ENCODE data around the gene RNF169. TPM values are rescaled to one million over a fixed set of nuclear protein-coding genes. Genes with fewer than 3 reads are reported as not detected.

Gene RNF169
- total and polyA plus RNA-seq, 4 donors = 4.4 to 34.8 (median 12.7) TPM

GRCh38 chr11:74806267-74806666 is 57.6 kb downstream of the RNF169 start:
- ATAC-seq (ENCODE audit: insufficient read depth, low FRiP score) = no peak
- peaks cover 0 to 17% (median 9%) of the 10 kb centered on the region in 5 donors for H3K4me1 ChIP-seq (ENCODE audit: control insufficient read depth in 5 of 5, insufficient read depth in 5 of 5, low read length in 5 of 5)
- 75 to 82% methylated on average over 3 of the region's 3 CpGs for WGBS, 2 donors

GRCh38 chr11:74809801-74810200 is 61.2 kb downstream of the RNF169 start:
- ATAC-seq (ENCODE audit: insufficient read depth, low FRiP score) = no peak

More at GRCh38 chr11:74806267-74806666, 57.6 kb downstream of the RNF169 start:
- H3K36me3 ChIP-seq (ENCODE audit: control insufficient read depth in 4 of 4, insufficient read depth in 4 of 4, low read length in 4 of 4) = peaks cover 0 to 3% (median 0%) of the 10 kb centered on the region in 4 donors
- no peak overlapping the region for H3K9ac ChIP-seq (ENCODE audit: insufficient read depth in 1 of 2, low read length in 2 of 2)
- no peaks in the 10 kb centered on the region for H3K9me3 ChIP-seq (ENCODE audit: control insufficient read depth in 4 of 4, insufficient read depth in 3 of 4, low read length in 3 of 4)
- no peaks in the 10 kb centered on the region for H3K27me3 ChIP-seq (ENCODE audit: control insufficient read depth in 3 of 3, insufficient read depth in 3 of 3, low read length in 2 of 3)
- DNase-seq = no peak
- TF ChIP-seq CTCF (IDR thresholded peaks at IDR 0.05; ENCODE audit: control extremely low read depth, extremely low read depth) = no peak
- no peak overlapping the region for H3K27ac ChIP-seq (ENCODE audit: low read depth in 1 of 2, low read length in 1 of 2)
- H3K4me3 ChIP-seq = no peak overlapping the region

GRCh38 chr11:74815966-74816365 is 67.3 kb downstream of the RNF169 start:
- H3K4me1 ChIP-seq (ENCODE audit: control insufficient read depth in 5 of 5, insufficient read depth in 5 of 5, low read length in 5 of 5) = peaks cover 2 to 23% (median 4%) of the 10 kb centered on the region in 5 donors
- H3K9ac ChIP-seq (ENCODE audit: insufficient read depth in 1 of 2, low read length in 2 of 2) = no peak overlapping the region
- H3K27me3 ChIP-seq (ENCODE audit: control insufficient read depth in 3 of 3, insufficient read depth in 3 of 3, low read length in 2 of 3) = no peaks in the 10 kb centered on the region
- no peaks in the 10 kb centered on the region for H3K9me3 ChIP-seq (ENCODE audit: control insufficient read depth in 4 of 4, insufficient read depth in 3 of 4, low read length in 3 of 4)
- no peak overlapping the region for H3K4me3 ChIP-seq
- TF ChIP-seq CTCF (IDR thresholded peaks at IDR 0.05; ENCODE audit: control extremely low read depth, extremely low read depth) = no peak
- H3K27ac ChIP-seq (ENCODE audit: low read depth in 1 of 2, low read length in 1 of 2) = no peak overlapping the region
- DNase-seq (no peak), ATAC-seq (ENCODE audit: insufficient read depth, low FRiP score) (no peak)
- H3K36me3 ChIP-seq (ENCODE audit: control insufficient read depth in 4 of 4, insufficient read depth in 4 of 4, low read length in 4 of 4) = peaks cover 5 to 24% (median 12%) of the 10 kb centered on the region in 4 donors
- 69 to 83% methylated on average over 3 of the region's 3 CpGs for WGBS, 2 donors

More at GRCh38 chr11:74809801-74810200, 61.2 kb downstream of the RNF169 start:
- no peak overlapping the region for H3K27ac ChIP-seq (ENCODE audit: low read depth in 1 of 2, low read length in 1 of 2)
- peak in 2 of 3 donors; percentile 46 to 67 for DNase-seq
- peaks cover 0 to 6% (median 1%) of the 10 kb centered on the region in 4 donors for H3K36me3 ChIP-seq (ENCODE audit: control insufficient read depth in 4 of 4, insufficient read depth in 4 of 4, low read length in 4 of 4)
- no peak overlapping the region for H3K4me3 ChIP-seq
- peak overlapping the region in 1 of 2 donors; percentile 56 for H3K9ac ChIP-seq (ENCODE audit: insufficient read depth in 1 of 2, low read length in 2 of 2)
- no peaks in the 10 kb centered on the region for H3K27me3 ChIP-seq (ENCODE audit: control insufficient read depth in 3 of 3, insufficient read depth in 3 of 3, low read length in 2 of 3)
- no peaks in the 10 kb centered on the region for H3K9me3 ChIP-seq (ENCODE audit: control insufficient read depth in 4 of 4, insufficient read depth in 3 of 4, low read length in 3 of 4)
- TF ChIP-seq CTCF (IDR thresholded peaks at IDR 0.05; ENCODE audit: control extremely low read depth, extremely low read depth) = no peak
- peaks cover 2 to 17% (median 10%) of the 10 kb centered on the region in 5 donors for H3K4me1 ChIP-seq (ENCODE audit: control insufficient read depth in 5 of 5, insufficient read depth in 5 of 5, low read length in 5 of 5)

- no peak overlapping the region for H3K27ac ChIP-seq (ENCODE audit: low read depth in 1 of 2, low read length in 1 of 2)
- no peak for ATAC-seq (ENCODE audit: insufficient read depth, low FRiP score)
- WGBS, 2 donors = 96 to 97% methylated on average over 2 of the region's 2 CpGs
- no peak overlapping the region for H3K4me3 ChIP-seq
- H3K36me3 ChIP-seq (ENCODE audit: control insufficient read depth in 4 of 4, insufficient read depth in 4 of 4, low read length in 4 of 4) = peaks cover 5 to 23% (median 12%) of the 10 kb centered on the region in 4 donors
- TF ChIP-seq CTCF (IDR thresholded peaks at IDR 0.05; ENCODE audit: control extremely low read depth, extremely low read depth) = no peak
- no peak overlapping the region for H3K9ac ChIP-seq (ENCODE audit: insufficient read depth in 1 of 2, low read length in 2 of 2)
- H3K27me3 ChIP-seq (ENCODE audit: control insufficient read depth in 3 of 3, insufficient read depth in 3 of 3, low read length in 2 of 3) = no peaks in the 10 kb centered on the region
- H3K9me3 ChIP-seq (ENCODE audit: control insufficient read depth in 4 of 4, insufficient read depth in 3 of 4, low read length in 3 of 4) = no peaks in the 10 kb centered on the region
- peaks cover 2 to 23% (median 5%) of the 10 kb centered on the region in 5 donors for H3K4me1 ChIP-seq (ENCODE audit: control insufficient read depth in 5 of 5, insufficient read depth in 5 of 5, low read length in 5 of 5)
- DNase-seq = no peak
Measured at GRCh38 chr11:74816664-74817063, 68.0 kb downstream of the RNF169 start.
